Activated CD4-positive, alpha-beta T cell treated with anti-CD3 and anti-CD28 coated beads for 1 hour (primary cell): Measurements from ENCODE around the gene TRIM66.

ENCODE experiments used
- DNase-seq: peaks from one replicate; pipeline ENCODE4 v3.0.0-alpha.2; 2020

The TRIM66 gene

DNA sequence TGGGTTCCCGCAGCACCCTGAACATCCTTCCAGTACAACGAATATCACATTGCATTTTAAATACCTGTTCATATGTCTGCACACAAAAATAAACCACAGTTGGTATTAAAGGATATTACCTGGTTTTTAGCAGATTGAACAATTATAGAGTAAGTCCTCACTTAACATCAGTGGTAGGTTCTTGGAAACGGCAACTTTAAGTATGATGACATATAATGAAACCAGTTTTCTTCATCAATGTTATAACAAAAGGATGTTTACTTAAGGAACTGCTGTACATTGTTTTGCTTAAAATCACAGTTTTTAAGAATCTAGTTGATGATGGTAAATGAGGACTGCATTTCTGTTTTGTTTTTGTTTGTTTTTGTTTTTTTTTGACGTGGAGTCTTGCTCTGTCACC is 28.0 kb downstream of the TRIM66 start:
- no peak for DNase-seq

GRCh38 chr11:8652140-8652539 is 30.3 kb downstream of the TRIM66 start:
- DNase-seq, result no peak

- no peak for DNase-seq
Observed at GRCh38 chr11:8650401-8650990, 32.0 kb downstream of the TRIM66 start.

- DNase-seq, result no peak
Observed at GRCh38 chr11:8649361-8649760, 33.1 kb downstream of the TRIM66 start.

DNA sequence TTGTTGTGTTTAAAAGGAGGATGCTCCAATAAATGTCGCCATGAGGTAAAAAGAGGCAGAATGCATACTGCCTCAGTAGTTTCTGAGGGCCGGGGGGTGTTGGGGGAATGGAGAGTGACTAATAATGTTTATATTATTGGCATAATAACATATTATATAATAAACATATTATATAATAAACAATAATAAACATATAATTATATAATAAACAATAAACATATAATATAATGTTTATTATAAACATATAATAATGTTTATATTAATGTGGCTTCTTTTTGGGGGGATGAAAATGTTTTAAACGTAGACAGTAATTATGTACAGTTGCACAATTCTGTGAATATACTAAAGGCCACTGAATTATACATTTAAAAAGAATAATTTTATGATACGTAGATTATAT is 35.6 kb downstream of the TRIM66 start:
- no peak for DNase-seq

DNA sequence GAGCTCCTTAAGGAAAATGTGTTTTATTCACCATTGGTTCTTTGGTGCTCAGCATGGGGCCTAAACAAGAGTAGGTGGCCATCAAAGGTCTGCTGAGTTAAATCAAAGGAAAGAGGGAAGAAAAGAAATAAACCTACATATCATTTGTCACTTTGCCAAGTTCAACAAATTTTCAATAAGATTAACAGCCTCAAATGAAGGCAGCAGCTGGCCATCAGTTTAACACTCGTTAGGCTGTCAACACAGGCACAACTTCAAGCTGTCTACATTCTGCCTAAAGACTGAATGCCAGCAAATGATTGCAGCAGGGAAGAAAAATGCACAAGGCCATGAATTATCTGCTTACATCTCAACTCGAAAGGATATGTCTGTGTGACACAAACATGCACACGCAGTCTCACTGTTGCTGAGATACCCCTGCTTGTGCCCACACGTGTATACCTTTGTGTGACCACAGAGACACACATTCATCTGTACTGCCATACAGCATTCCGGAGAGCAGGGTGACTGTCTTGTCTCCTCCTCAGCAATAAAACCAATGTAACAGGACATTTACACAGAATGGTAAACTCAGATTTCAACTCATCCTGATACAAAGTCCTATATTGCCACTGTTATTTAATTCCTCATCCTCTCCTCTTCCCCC is 40.1 kb downstream of the TRIM66 start:
- DNase-seq, result no peak

DNA sequence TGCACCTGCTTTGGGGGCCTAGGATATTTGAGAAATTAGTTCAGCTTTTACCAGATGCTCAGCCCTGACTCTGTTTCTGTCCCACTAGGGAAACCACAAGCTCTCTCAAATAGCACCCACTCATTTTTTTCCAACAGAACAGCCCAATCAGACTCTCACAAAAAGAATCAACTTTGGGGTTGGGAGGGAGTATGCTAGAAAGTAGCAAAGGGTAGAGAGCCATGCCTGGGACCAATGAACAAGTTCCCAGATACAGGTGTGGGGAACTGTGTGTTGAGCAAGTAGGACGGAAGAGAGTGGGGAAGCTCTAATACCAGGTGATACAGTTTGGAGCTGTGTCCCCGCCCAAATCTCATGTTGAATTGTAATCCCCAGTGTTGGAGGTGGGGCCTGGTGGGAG is 41.1 kb downstream of the TRIM66 start:
- DNase-seq, result no peak

DNA sequence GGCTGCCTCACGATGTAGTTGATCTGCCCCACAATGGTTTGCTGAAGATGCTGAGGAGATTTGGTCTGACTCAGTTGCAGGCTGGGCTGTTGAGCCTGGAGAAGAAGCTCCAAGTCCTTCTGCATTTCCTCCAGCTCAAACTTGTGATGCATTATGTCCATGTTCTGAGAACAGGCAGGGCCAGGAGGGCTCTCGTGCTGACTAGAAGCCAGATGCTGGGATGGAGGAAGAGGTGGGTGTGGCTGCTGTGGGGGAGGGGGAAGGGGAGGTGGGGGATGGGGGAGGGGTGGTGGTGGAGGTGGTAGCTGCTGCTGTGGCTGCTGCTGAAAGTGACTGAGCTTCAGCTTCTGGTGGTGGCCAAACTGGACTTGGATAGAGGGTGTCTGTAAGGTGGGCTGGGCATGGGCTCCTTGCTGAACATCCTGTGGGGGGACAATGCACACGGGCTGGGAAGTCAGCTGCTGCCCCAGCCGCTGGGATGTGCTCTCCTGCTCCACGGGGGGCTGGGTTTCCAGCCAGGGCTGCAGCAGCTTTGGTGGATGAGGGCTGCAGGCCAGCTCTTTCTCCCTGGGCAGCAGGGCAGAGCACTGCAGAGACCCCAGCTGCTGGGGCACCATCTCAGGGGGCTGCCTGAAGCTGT is 42.1 kb downstream of the TRIM66 start:
- no peak for DNase-seq

DNA sequence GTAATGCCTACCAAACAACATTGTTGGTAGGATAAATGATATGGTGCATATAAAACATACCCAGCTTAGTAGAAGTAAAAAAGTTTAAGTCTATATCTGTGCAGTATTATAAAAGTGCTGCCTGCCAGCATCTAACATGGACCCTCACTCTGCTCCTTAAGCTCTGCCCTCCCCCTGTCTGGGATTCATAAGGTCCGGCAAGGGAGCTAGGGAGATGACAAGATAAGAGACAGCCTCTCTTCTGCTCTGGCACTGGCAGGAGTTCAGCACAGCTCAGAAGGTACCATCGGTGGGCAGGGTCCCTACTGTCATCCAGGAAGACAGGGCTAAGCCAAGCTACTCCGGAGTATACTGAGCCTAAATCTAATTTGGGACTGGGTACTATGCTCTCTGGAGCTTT is 42.8 kb downstream of the TRIM66 start:
- no peak for DNase-seq

- DNase-seq, result no peak
Observed at GRCh38 chr11:8638300-8638699, 44.2 kb downstream of the TRIM66 start.

DNA sequence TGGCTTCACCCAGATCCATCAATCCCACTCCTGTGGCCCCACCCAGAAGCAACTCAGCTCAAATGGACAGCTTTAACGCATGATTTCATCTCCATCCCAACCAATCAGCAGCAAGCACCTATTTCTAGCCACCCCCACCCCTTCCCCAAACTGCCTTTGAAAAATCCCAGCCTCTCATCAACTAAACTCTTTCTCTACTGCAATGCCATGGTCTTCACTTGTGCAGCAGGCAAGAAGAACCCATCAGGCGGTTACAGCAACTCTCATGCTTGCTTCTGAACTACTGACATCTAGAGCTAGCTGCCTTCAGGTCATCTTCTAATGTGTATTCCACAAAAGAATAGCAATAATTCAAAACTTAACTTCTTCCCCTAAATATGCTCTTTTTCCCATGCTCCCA is 46.3 kb downstream of the TRIM66 start:
- DNase-seq, result no peak

- DNase-seq, result no peak
Observed at GRCh38 chr11:8634498-8634897, 48.0 kb downstream of the TRIM66 start.

DNA sequence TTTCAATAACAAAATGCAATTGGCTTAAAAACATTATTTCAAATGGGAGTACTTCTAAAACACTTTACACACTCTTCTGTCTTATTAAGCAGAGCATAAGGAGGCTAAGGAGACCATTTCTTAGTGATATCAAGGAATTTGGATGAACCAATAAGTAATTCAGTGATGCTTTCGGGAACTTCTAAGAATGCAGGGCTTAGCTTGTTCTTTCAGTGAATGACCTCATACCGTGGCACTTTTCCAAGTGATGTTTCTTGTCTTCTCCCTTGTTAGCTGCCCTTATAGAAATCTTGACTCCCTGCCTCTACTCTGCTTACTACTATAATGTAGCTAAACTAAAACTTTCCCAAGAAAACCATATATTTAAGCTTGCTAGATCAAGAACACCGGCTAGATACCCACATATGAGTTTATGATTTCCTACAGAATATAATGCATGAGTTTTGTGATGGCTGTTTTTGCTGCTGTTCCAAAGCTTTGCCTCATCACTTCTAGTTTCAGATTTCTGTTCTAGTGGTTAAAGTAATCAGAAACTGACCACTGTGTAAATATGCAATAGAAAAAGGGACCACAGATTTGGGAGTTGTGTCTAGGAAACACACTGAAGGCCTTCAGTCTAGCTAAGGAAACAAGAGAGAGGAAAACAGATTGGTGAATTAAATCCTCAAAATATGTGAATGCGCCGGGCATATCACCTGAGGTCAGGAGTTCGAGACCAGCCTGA is 50.9 kb downstream of the TRIM66 start:
- DNase-seq, result no peak

DNA sequence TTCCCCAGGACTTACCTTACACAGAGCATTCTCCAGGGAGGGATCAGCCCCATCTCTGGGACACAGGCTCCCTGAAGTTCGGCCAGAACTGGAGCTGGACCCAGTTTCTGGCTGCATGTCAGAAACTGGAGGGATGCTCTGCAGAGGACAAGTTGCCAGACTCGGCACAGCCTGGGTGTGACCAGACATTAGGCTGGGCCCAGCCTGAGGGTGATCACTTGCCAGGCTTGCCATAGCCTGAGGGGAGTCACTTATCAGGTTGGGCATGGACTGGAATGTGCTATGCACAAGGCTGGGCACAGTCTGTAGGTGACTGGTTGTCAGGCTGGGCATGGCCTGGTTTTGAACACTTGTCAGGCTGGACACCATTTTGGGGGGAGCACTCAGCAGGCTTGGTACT is 57.8 kb downstream of the TRIM66 start:
- no peak for DNase-seq

GRCh38 chr11:8621147-8621546 is 61.3 kb downstream of the TRIM66 start:
- no peak for DNase-seq

DNA sequence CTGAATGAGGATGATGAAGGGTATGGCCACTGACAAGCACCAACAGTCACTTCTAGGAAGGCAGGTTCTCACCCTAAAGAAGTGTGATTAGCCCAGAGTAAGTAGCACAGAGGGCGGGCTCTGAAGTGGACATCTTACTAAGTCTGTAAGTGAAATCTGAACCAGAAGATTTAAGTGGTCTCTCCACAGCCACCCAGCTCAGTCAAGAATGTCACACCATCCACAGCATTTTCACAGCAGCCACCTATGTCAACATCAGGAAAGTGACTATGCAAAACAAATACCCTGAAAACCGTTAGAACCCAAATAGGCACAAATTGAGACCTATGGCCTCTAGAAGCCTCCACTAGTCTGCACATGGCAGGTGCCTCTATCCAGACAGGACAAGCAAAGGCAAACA is 65.4 kb downstream of the TRIM66 start:
- DNase-seq, result no peak

GRCh38 chr11:8615291-8616032 is 67.0 kb downstream of the TRIM66 start:
- no peak for DNase-seq

DNA sequence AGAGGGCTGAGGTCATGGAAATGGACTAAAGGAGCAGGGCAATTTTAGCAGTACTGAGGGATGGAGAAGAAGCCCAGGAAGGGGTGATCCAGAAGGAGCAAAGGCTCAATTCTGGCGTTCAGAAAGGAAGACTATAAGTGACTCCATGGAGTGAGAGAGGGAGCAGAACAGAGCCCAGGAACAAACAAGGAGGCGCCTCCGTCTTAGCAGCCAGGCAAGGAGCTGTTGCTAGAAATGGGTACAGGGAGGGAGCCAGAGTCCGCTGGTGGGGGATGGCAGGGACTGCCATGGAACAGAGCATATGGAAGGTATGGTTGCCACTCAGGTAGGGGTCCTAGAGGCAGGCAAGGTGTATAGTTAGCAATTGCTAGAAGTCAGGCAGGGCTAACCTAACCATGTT is 68.0 kb downstream of the TRIM66 start:
- DNase-seq, result no peak

DNA sequence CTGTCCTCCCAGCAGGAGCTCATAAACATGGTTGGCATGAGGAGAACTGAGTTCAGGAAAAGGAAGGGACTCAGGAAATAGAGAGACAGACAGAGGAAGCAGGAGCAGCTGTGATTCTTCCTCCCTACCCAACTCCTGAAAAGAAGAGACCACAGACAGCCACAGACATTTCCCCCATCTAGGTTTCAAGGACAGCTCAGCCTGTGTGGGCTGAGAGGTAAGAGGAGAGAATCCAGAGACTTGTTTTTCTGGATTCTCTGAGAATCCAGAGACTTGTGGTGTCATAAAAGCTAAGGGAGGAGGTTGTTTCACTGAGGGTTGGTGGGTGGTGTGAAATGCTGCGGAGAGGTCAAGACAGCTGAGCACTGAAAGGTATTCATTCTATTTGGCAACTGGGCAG is 69.4 kb downstream of the TRIM66 start:
- DNase-seq, result no peak

GRCh38 chr11:8612522-8612921 is 69.9 kb downstream of the TRIM66 start:
- no peak for DNase-seq

- DNase-seq, result no peak
Observed at GRCh38 chr11:8610532-8611116, 71.8 kb downstream of the TRIM66 start.

- DNase-seq, result no peak
Observed at GRCh38 chr11:8608652-8609051, 73.8 kb downstream of the TRIM66 start.
